Thymus (tissue), 11 donors: ENCODE results near the gene COPRS. TPM values are rescaled to one million over a fixed set of nuclear protein-coding genes. Genes with fewer than 3 reads are reported as not detected.

ENCODE experiments used
- DNase-seq, 9 donors: peaks; one replicate each; pipeline ENCODE4 v3.0.0-alpha.2; 2013; ENCODE audit warnings: low spot score in 9 of 9, low read depth in 6 of 9, missing footprints in 1 of 9
- H3K27ac ChIP-seq, 2 donors: one replicate each; pipeline ENCODE4 v1.5.1; 2013; ENCODE audit warnings: control low read depth in 1 of 2, low read depth in 1 of 2, low read length in 1 of 2, mild to moderate bottlenecking in 1 of 2, moderate library complexity in 1 of 2
- H3K27me3 ChIP-seq, 2 donors: one replicate each; pipeline ENCODE4 v1.5.1; 2013; ENCODE audit warnings: low read length in 1 of 2; ENCODE audit not compliant: control insufficient read depth in 2 of 2, insufficient read depth in 1 of 2
- H3K36me3 ChIP-seq, 2 donors: one replicate each; pipeline ENCODE4 v1.5.1; 2013; ENCODE audit warnings: low read length in 1 of 2, mild to moderate bottlenecking in 1 of 2, moderate library complexity in 1 of 2; ENCODE audit not compliant: control insufficient read depth in 2 of 2, insufficient read depth in 2 of 2
- H3K4me1 ChIP-seq, 2 donors: one replicate each; pipeline ENCODE4 v1.5.1; 2013; ENCODE audit warnings: low read length in 2 of 2; ENCODE audit not compliant: control insufficient read depth in 2 of 2, insufficient read depth in 2 of 2
- H3K4me3 ChIP-seq, 2 donors: one replicate each; pipeline ENCODE4 v1.5.1; 2013; ENCODE audit warnings: low read length in 2 of 2, control low read depth in 1 of 2, mild to moderate bottlenecking in 1 of 2
- H3K9me3 ChIP-seq, 2 donors: one replicate each; pipeline ENCODE4 v1.5.1; 2013; ENCODE audit warnings: low read length in 1 of 2, mild to moderate bottlenecking in 1 of 2; ENCODE audit not compliant: control insufficient read depth in 2 of 2, insufficient read depth in 1 of 2
- WGBS: extraction: QIAGEN DNeasy Blood & Tissue Kit; methylation state at CpG from one replicate; pipeline ENCODE4 v1.1.7; 2013; 5-methylcytosine and 5-hydroxymethylcytosine counted together
- polyA plus RNA-seq: library from polyadenylated mRNA; stranded (reverse); fragments of 200-250 nt; gene quantifications from one replicate; pipeline ENCODE4 v1.2.3, GENCODE V29; 2013
- total RNA-seq: library from RNA; stranded (reverse); fragments of 120-200 nt; gene quantifications from one replicate; pipeline ENCODE4 v1.2.4, GENCODE V29; 2013
- donor health status: healthy.

COPRS gene
- total and polyA plus RNA-seq, 2 donors, result 22.1 to 35.3 TPM

DNA sequence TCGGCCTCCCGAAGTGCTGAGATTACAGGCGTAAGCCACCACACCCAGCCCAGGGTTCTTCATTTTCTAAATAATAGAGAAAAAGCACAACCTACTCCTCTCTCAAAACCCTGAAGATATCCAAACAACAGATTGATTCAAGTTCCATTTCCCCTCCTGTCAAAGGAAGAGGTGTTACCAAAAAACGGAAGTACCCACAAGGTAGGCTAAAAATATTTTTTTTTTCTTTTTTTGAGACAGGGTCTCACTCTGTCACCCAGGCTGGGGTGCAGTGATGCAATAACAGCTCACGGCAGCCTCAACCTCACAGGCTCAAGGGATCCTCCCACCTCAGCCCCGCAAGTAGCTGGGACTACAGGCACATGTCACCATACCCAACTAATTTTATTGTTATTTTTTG lies 23.5 kb upstream of the COPRS start:
- H3K4me1 ChIP-seq, result no peaks in the 10 kb centered on the region
- no peaks in the 10 kb centered on the region for H3K9me3 ChIP-seq
- WGBS, result 87% methylated on average over 6 of the region's 6 CpGs
- no peaks in the 10 kb centered on the region for H3K27me3 ChIP-seq
- DNase-seq, result no peak
- H3K27ac ChIP-seq, result no peak overlapping the region
- no peak overlapping the region for H3K4me3 ChIP-seq
- H3K36me3 ChIP-seq, result peaks cover 52 to 76% of the 10 kb centered on the region in 2 donors

GRCh38 chr17:31880311-31880710 lies 21.3 kb upstream of the COPRS start:
- no peaks in the 10 kb centered on the region for H3K4me1 ChIP-seq
- no peak for DNase-seq
- H3K9me3 ChIP-seq, result no peaks in the 10 kb centered on the region
- H3K27ac ChIP-seq, result no peak overlapping the region
- no peak overlapping the region for H3K4me3 ChIP-seq
- no peaks in the 10 kb centered on the region for H3K27me3 ChIP-seq
- peaks cover 59 to 71% of the 10 kb centered on the region in 2 donors for H3K36me3 ChIP-seq
- 95% methylated on average over 8 of the region's 8 CpGs for WGBS

- peaks cover 52 to 71% of the 10 kb centered on the region in 2 donors for H3K36me3 ChIP-seq
- no peaks in the 10 kb centered on the region for H3K9me3 ChIP-seq
- no peaks in the 10 kb centered on the region for H3K27me3 ChIP-seq
- DNase-seq, result no peak
- H3K4me1 ChIP-seq, result no peaks in the 10 kb centered on the region
- H3K27ac ChIP-seq, result no peak overlapping the region
- H3K4me3 ChIP-seq, result no peak overlapping the region
Measured at GRCh38 chr17:31878703-31879073, 19.6 kb upstream of the COPRS start.

- DNase-seq, result peak in 1 of 9 donors; percentile 24
- no peak overlapping the region for H3K4me3 ChIP-seq
- no peaks in the 10 kb centered on the region for H3K9me3 ChIP-seq
- H3K36me3 ChIP-seq, result peaks cover 54 to 73% of the 10 kb centered on the region in 2 donors
- H3K27me3 ChIP-seq, result no peaks in the 10 kb centered on the region
- WGBS, result 95% methylated on average over 9 of the region's 9 CpGs
- H3K4me1 ChIP-seq, result no peaks in the 10 kb centered on the region
- no peak overlapping the region for H3K27ac ChIP-seq
Measured at GRCh38 chr17:31877911-31878702, 19.1 kb upstream of the COPRS start.

GRCh38 chr17:31877341-31877740 lies 18.3 kb upstream of the COPRS start:
- H3K4me1 ChIP-seq, result no peaks in the 10 kb centered on the region
- no peaks in the 10 kb centered on the region for H3K9me3 ChIP-seq
- DNase-seq, result no peak
- H3K36me3 ChIP-seq, result peaks cover 57 to 74% of the 10 kb centered on the region in 2 donors
- no peaks in the 10 kb centered on the region for H3K27me3 ChIP-seq
- no peak overlapping the region for H3K4me3 ChIP-seq
- no peak overlapping the region for H3K27ac ChIP-seq
- 97% methylated on average over 6 of the region's 6 CpGs for WGBS

DNA sequence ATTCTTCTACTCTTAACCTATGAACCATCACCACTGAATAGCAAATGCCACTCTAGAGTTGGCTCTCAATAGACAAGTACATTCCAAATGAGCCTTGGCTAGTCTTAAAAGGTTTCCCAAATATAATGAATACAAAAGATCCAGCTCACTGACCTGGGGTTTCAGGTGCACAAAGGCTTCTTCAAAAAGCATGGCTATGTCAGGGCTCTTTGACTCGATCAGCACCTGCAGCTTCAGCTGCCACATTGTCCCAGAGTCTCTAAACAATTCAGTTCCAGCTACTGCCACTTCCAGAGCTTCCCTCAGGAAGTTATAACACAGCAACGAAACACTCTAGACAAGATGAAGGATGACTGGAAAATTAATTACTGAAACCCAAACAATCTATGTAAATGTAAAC lies 16.0 kb upstream of the COPRS start:
- Histone ChIP-seq H3K27ac (no peak overlapping the region), H3K4me3 (no peak overlapping the region), H3K9me3 (no peaks in the 10 kb centered on the region), H3K27me3 (no peaks in the 10 kb centered on the region), H3K36me3 (peaks cover 58 to 72% of the 10 kb centered on the region in 2 donors), H3K4me1 (no peaks in the 10 kb centered on the region)
- WGBS, result 98% methylated on average over 2 of the region's 2 CpGs
- DNase-seq, result no peak

DNA sequence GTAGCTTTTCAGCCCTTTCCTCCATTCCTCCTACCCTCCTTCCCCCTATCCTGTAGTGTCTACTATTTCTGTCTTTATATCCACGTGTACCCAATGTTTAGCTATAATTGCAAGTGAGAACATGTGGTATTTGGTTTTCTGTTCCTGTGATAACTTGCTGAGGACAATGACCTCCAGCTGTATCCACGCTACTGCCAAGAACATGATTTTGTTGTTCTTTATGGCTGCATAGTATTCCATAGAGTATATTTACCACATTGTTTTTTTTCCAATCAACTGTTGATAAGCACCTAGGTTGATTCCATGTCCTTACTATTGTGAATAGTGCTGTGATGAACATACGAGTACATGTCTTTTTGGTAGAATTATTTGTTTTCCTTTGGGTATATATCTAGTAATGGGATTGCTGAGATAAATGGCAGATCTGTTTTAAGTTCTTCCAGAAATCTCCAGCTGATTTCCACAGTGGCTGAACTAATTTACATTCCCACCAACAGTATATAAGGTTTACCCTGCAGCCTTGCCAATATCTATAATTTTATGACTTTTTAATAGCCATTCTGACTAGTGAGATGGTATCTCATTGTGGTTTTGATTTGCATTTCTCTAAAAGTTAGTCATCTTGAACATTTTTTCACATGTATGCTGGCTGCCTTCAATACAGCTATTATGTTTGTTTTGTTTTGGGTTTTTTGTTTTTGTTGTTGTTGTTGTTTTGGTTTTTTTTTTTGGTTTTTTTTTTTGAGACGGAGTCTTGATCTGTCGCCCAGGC lies 10.9 kb upstream of the COPRS start:
- Histone ChIP-seq H3K4me3 (no peak overlapping the region), H3K9me3 (no peaks in the 10 kb centered on the region), H3K27ac (no peak overlapping the region), H3K4me1 (no peaks in the 10 kb centered on the region), H3K36me3 (peaks cover 59 to 60% of the 10 kb centered on the region in 2 donors), H3K27me3 (no peaks in the 10 kb centered on the region)
- 97% methylated on average over 5 of the region's 5 CpGs for WGBS
- no peak for DNase-seq

DNA sequence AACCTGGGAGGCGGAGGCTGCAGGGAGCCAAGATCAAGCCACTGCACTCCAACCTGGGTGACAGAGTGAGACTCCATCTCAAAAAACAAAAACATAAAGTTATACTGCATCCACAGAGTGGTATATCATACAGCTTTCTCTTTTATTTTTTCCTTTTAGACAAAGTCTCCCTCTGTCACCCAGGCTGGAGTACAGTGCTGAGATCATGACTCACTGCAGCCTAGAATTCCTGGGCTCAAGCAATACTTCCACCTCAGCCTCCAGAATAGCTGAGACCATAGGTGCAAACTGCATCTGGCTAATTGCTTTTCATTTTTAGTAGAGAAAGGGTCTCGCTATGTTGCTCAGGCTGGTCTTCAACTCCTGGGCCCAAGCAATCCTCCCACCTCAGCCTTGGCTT lies 10.0 kb upstream of the COPRS start:
- no peak overlapping the region for H3K27ac ChIP-seq
- no peak for DNase-seq
- H3K4me3 ChIP-seq, result no peak overlapping the region
- no peaks in the 10 kb centered on the region for H3K4me1 ChIP-seq
- H3K27me3 ChIP-seq, result no peaks in the 10 kb centered on the region
- WGBS, result 97% methylated on average over 2 of the region's 2 CpGs
- peaks cover 61 to 69% of the 10 kb centered on the region in 2 donors for H3K36me3 ChIP-seq
- no peaks in the 10 kb centered on the region for H3K9me3 ChIP-seq

DNA sequence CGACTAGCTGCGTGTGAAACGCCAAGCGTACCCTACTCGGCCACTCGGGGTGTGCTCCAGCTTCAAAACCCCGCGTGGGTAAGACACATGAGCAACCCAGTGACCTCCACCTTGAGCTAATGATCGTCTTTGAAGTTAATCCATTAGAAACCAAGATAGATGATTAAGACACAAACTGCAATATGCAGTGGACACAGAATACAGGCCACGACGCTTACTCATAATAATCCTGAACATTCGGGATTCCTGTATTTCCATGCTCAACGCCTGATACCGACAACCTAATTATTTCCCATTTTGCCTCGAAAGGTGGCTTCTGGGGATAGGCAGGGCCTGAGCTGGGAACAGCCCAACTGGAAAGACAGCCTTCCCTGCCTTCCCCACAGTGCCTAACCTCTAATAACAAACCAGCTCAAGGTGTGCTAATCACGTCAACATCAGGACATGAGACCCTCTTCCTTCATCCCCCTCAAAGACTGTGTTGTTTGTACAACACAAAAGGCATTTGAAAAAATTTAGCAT lies 504 bp upstream of the COPRS start:
- 28% methylated on average over 16 of the region's 16 CpGs for whole genome bisulfite sequencing
- no peak overlapping the region for H3K27ac ChIP-seq
- peak overlapping the region; percentile 38 to 83 for H3K4me3 ChIP-seq
- H3K9me3 ChIP-seq, result no peaks in the 10 kb centered on the region
- H3K27me3 ChIP-seq, result peaks cover 0 to 5% of the 10 kb centered on the region in 2 donors
- H3K36me3 ChIP-seq, result peaks cover 14 to 21% of the 10 kb centered on the region in 2 donors
- no peak for DNase-seq
- peaks cover 11 to 15% of the 10 kb centered on the region in 2 donors for H3K4me1 ChIP-seq
